ENCODE results near the gene CABP1. TPM values are rescaled to one million over a fixed set of nuclear protein-coding genes. Genes with fewer than 3 reads are reported as not detected.

CABP1 gene
- total RNA-seq, 4 donors from 2014 or later, result 1.3 TPM; not detected in 3

- no peak for TF ChIP-seq CTCF (IDR thresholded peaks at IDR 0.05; ENCODE audit: low read depth)
Observed at GRCh38 chr12:120628919-120629318, 11.5 kb upstream of the CABP1 start.

GRCh38 chr12:120630104-120630892 is 10.1 kb upstream of the CABP1 start:
- TF ChIP-seq CTCF (IDR thresholded peaks at IDR 0.05; ENCODE audit: low read depth), result no peak

DNA sequence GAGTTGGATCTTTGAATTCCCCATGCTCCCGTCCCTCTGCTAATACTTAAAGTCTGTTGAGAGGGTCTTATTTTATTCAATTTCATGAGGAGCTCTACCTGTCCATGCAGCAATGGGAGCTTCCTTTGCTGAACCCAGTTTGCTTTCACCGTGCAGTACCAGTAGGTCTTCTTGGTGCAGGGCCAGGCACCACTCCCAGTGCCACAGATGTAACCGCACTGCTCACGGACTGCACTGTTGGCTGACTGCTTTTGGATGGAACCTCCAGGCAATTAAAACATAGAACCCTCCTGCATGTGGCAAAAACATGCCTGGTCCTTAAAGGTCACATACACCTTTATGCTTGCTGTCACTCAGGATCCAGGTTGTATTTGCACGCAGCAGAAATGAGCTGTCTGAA is 9.3 kb upstream of the CABP1 start:
- TF ChIP-seq CTCF (IDR thresholded peaks at IDR 0.05; ENCODE audit: low read depth), result no peak

- TF ChIP-seq CTCF (IDR thresholded peaks at IDR 0.05; ENCODE audit: low read depth), result no peak
Observed at GRCh38 chr12:120640861-120641833, 721 bp downstream of the CABP1 start.

- no peak for TF ChIP-seq CTCF (IDR thresholded peaks at IDR 0.05; ENCODE audit: low read depth)
Observed at GRCh38 chr12:120642121-120642520, 1.7 kb downstream of the CABP1 start.

- no peak for TF ChIP-seq CTCF (IDR thresholded peaks at IDR 0.05; ENCODE audit: low read depth)
Observed at GRCh38 chr12:120642826-120643225, 2.4 kb downstream of the CABP1 start.

- no peak for TF ChIP-seq CTCF (IDR thresholded peaks at IDR 0.05; ENCODE audit: low read depth)
Observed at GRCh38 chr12:120643574-120643973, 3.1 kb downstream of the CABP1 start.
